HG03159 (cell line): ENCODE measurements around the gene LRRC40.

Experiments used
- ATAC-seq: cut with Tn5 transposase; IDR thresholded peaks from one replicate; pipeline ENCODE4 v1.9.1; 2021; ENCODE audit warnings: mild to moderate bottlenecking, moderate library complexity; ENCODE audit not compliant: unreplicated experiment

The LRRC40 gene

GRCh38 chr1:70134148-70134547 lies 71.2 kb downstream of the LRRC40 start:
- no peak for ATAC-seq

GRCh38 chr1:70117046-70117445 lies 88.3 kb downstream of the LRRC40 start:
- ATAC-seq: no peak

GRCh38 chr1:70115315-70115714 lies 90.1 kb downstream of the LRRC40 start:
- no peak for ATAC-seq

- ATAC-seq: no peak
Measured at GRCh38 chr1:70112838-70113237, 92.5 kb downstream of the LRRC40 start.

GRCh38 chr1:70109241-70109640 lies 96.1 kb downstream of the LRRC40 start:
- ATAC-seq: no peak

GRCh38 chr1:70103770-70104169 lies 101.6 kb downstream of the LRRC40 start:
- ATAC-seq: no peak

GRCh38 chr1:70101774-70102173 lies 103.6 kb downstream of the LRRC40 start:
- ATAC-seq: no peak

- ATAC-seq: no peak
Measured at GRCh38 chr1:70101231-70101630, 104.1 kb downstream of the LRRC40 start.
